ENCODE measurements around the gene CKS2.

- TF ChIP-seq CTCF (IDR thresholded peaks at IDR 0.05) (no peak), POLR2A (IDR thresholded peaks at IDR 0.05) (no peak), POLR2AphosphoS5 (IDR thresholded peaks at IDR 0.05) (no peak), EP300 (IDR thresholded peaks at IDR 0.05; ENCODE audit: low read depth) (no peak)
Measured at GRCh38 chr9:89293014-89293413, 18.0 kb upstream of the CKS2 start.
